SU-DHL-6 (cell line): ENCODE data around the gene NTM.

ENCODE experiments used
- H2AFZ ChIP-seq: fragments of 200-600 bp; sonication (generic); 2 replicates; pipeline ENCODE4 v1.6.1; 2014; ENCODE audit warnings: low read depth, mild to moderate bottlenecking, moderate library complexity, mixed read lengths, antibody characterized with exemption, low read length; ENCODE audit not compliant: severe bottlenecking
- H3F3A ChIP-seq: fragments of 200-600 bp; shearing (Covaris generic); 2 replicates; pipeline ENCODE4 v1.6.0; 2016; ENCODE audit warnings: antibody characterized with exemption, mild to moderate bottlenecking; ENCODE audit not compliant: insufficient read depth
- H3K27ac ChIP-seq: fragments of 200-600 bp; sonication (generic); 2 replicates; pipeline ENCODE4 v1.5.1; 2016; ENCODE audit warnings: low read depth, mild to moderate bottlenecking, low read length, moderate library complexity, mixed read lengths
- H3K27me3 ChIP-seq: fragments of 200-600 bp; sonication (generic), shearing (Covaris generic); 2 replicates; pipeline ENCODE4 v1.6.0; 2014; ENCODE audit warnings: mild to moderate bottlenecking, low read length
- H3K36me3 ChIP-seq: fragments of 200-600 bp; sonication (generic); 2 replicates; pipeline ENCODE4 v1.6.1; 2014; ENCODE audit warnings: mild to moderate bottlenecking, low read length, mixed read lengths
- H3K4me2 ChIP-seq: fragments of 300-600, 200-600 bp; shearing (Covaris generic), sonication (generic); 2 replicates; pipeline ENCODE4 v1.6.0; 2014; ENCODE audit warnings: low read length, low read depth, mild to moderate bottlenecking; ENCODE audit not compliant: poor library complexity, severe bottlenecking
- H3K4me3 ChIP-seq: fragments of 200-600 bp; sonication (generic); 2 replicates; pipeline ENCODE4 v1.5.1; 2014; ENCODE audit warnings: antibody characterized with exemption, low read length, mild to moderate bottlenecking, mixed read lengths; ENCODE audit not compliant: insufficient read depth, poor library complexity, severe bottlenecking
- H3K79me2 ChIP-seq: fragments of 200-600 bp; sonication (generic); 2 replicates; pipeline ENCODE4 v1.6.1; 2014; ENCODE audit warnings: mild to moderate bottlenecking, low read length, moderate library complexity; ENCODE audit not compliant: insufficient read depth
- H3K9ac ChIP-seq: fragments of 200-600 bp; sonication (generic); 2 replicates; pipeline ENCODE4 v1.7.0; 2014; ENCODE audit warnings: mild to moderate bottlenecking, low read length
- H3K9me2 ChIP-seq: fragments of 200-600 bp; sonication (generic); replicated peaks from 2 replicates; pipeline ENCODE4 v1.6.1; 2014; ENCODE audit warnings: low read length; ENCODE audit not compliant: insufficient read depth
- H3K9me3 ChIP-seq: fragments of 200-600 bp; sonication (generic); 2 replicates; pipeline ENCODE4 v1.6.1; 2014; ENCODE audit warnings: low read length, mixed read lengths; ENCODE audit not compliant: insufficient read depth
- H4K20me1 ChIP-seq: fragments of 200-600 bp; sonication (generic); 2 replicates; pipeline ENCODE4 v1.6.1; 2014; ENCODE audit warnings: low read depth, mild to moderate bottlenecking, antibody characterized with exemption, low read length, moderate library complexity, mixed read lengths
- CTCF ChIP-seq: fragments of 200-600 bp; sonication (generic); IDR thresholded peaks from one replicate; pipeline ENCODE4 v1.5.1; 2017; ENCODE audit warnings: antibody characterized with exemption, mild to moderate bottlenecking, low read length, moderate library complexity; ENCODE audit not compliant: insufficient read depth, poor library complexity, severe bottlenecking
- EZH2phosphoT487 ChIP-seq: fragments of 200-600 bp; sonication (generic), shearing (Covaris generic); conservative IDR thresholded peaks from 2 replicates; pipeline ENCODE4 v1.6.1; 2018; ENCODE audit warnings: mild to moderate bottlenecking, antibody characterized with exemption, low read length, moderate library complexity, mixed read lengths

The NTM gene

DNA sequence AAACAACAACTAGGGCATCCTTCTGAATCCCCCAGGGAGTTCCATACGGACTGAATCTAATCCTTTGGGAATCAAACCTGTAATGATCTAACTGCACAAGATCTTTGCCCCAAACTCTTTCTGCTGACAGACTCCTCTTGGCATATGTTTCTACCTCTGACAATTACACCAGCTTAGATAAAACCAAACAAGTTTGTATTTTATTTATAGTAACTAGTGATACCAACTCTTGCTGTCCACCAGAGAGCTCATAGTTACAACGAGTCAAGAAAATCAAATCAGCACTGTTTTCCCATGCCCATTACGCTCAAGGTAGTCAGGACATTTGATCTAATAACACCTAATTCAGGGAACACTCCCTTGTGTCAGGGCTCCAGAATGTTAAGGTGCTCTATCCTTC lies 972.0 kb downstream of the NTM start:
- no peak overlapping the region for H3K9ac ChIP-seq
- no peaks in the 10 kb centered on the region for H3K36me3 ChIP-seq
- H3K27ac ChIP-seq, result no peak overlapping the region
- no peaks in the 10 kb centered on the region for H3K9me2 ChIP-seq
- TF ChIP-seq EZH2phosphoT487 (no peak), CTCF (no peak)
- no peak overlapping the region for H2AFZ ChIP-seq
- no peaks in the 10 kb centered on the region for H3K27me3 ChIP-seq
- no peak overlapping the region for H3K4me3 ChIP-seq
- no peaks in the 10 kb centered on the region for H3F3A ChIP-seq
- H3K79me2 ChIP-seq, result no peaks in the 10 kb centered on the region
- no peaks in the 10 kb centered on the region for H3K9me3 ChIP-seq
- H4K20me1 ChIP-seq, result no peaks in the 10 kb centered on the region
- no peak overlapping the region for H3K4me2 ChIP-seq

- Histone ChIP-seq H3K4me3 (no peak overlapping the region), H3K79me2 (no peaks in the 10 kb centered on the region), H3F3A (no peaks in the 10 kb centered on the region), H3K27ac (no peak overlapping the region), H3K9ac (no peak overlapping the region), H3K27me3 (no peaks in the 10 kb centered on the region), H2AFZ (no peak overlapping the region), H4K20me1 (no peaks in the 10 kb centered on the region), H3K9me2 (no peaks in the 10 kb centered on the region), H3K36me3 (no peaks in the 10 kb centered on the region), H3K4me2 (no peak overlapping the region), H3K9me3 (no peaks in the 10 kb centered on the region)
- no peak for TF ChIP-seq EZH2phosphoT487
Observed at GRCh38 chr11:132343445-132344175, 973.2 kb downstream of the NTM start.

DNA sequence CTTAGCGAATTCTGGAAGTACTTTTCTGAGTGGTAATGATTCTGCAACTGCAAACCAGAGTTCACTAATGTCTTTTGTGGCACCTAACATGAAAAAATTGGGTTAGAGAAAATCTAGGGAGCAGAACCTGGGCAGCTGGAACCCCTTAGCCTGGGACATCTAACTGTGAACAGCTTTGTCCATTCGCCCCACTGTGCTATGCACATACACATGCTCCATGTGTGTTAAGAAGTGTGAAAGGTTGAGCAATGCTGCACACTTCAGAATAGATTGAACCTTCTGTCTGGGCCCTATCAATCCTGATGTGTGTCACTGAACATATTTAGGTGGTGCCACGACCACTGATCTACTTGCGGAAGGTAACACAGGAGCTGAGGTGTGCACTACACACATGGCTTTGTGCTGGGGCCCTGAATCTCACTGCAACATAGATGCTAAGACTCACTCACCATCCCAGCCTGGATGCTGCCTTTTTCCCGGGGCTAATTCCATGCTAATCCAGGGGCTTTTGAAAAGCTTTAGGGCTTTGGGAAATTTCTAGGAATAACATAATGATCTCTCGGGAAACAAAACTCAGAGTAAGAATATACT lies 976.2 kb downstream of the NTM start:
- TF ChIP-seq EZH2phosphoT487 (no peak), CTCF (no peak)
- no peak overlapping the region for H3K9ac ChIP-seq
- H4K20me1 ChIP-seq, result no peaks in the 10 kb centered on the region
- H3K36me3 ChIP-seq, result no peaks in the 10 kb centered on the region
- H3K27ac ChIP-seq, result no peak overlapping the region
- H3K9me3 ChIP-seq, result no peaks in the 10 kb centered on the region
- no peak overlapping the region for H3K4me3 ChIP-seq
- H3K4me2 ChIP-seq, result no peak overlapping the region
- H3F3A ChIP-seq, result no peaks in the 10 kb centered on the region
- H3K9me2 ChIP-seq, result no peaks in the 10 kb centered on the region
- no peaks in the 10 kb centered on the region for H3K27me3 ChIP-seq
- no peak overlapping the region for H2AFZ ChIP-seq
- H3K79me2 ChIP-seq, result no peaks in the 10 kb centered on the region
